MM.1S (cell line): ENCODE measurements around the gene HNF4A.

ENCODE experiments used
- EZH2phosphoT487 ChIP-seq: fragments of 300-600 bp; sonication (generic); IDR thresholded peaks from 2 replicates; pipeline ENCODE4 v1.6.1; 2018; ENCODE audit warnings: antibody characterized with exemption, low read length
- TF ChIP-seq, protein P1 (sequence below): fragments of 300-600 bp; sonication (generic); IDR thresholded peaks from 2 replicates; pipeline ENCODE4 v1.5.1; 2016; ENCODE audit warnings: antibody characterized with exemption, low read length, mixed read lengths

DNA sequence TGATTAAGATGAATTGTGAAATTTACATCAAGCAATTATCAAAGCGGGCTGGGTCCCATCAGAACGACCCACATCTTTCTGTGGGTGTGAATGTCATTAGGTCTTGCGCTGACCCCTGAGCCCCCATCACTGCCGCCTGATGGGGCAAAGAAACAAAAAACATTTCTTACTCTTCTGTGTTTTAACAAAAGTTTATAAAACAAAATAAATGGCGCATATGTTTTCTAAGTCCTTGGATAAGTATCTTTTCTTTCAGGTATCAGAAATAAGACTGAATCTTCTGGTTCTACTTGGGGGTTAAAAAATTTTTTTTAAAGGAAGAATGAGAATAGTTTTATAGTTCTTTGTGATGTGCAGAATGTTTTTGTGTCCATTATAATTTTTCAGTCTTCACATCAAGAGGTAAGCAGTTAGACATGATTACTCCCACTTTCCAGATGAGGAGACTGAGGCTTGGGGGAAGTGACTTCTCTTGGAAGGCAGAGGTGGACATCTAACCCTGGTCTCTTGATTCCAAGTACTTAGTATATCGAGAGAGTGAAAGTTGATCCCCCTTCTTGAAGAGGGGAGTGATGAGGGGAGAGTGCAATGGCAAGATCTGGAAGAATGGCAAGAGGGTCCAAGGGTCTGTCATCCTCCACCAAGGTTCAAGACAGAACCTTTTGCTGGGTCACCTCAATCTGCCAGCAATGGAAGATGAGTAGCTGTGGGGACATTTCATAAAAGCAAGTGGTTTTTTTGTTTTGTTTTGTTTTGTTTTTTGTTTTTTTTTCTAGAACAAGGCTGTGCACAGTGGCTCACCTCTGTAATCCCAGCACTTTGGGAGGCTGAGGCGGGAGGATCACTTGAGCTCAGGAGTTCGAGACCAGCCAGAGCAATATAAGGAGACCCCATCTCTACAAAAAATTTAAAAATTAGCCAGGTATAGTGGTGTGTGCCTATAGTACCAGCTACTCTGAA, 77.4 kb downstream of the HNF4A start:
- TF ChIP-seq, protein P1, sequence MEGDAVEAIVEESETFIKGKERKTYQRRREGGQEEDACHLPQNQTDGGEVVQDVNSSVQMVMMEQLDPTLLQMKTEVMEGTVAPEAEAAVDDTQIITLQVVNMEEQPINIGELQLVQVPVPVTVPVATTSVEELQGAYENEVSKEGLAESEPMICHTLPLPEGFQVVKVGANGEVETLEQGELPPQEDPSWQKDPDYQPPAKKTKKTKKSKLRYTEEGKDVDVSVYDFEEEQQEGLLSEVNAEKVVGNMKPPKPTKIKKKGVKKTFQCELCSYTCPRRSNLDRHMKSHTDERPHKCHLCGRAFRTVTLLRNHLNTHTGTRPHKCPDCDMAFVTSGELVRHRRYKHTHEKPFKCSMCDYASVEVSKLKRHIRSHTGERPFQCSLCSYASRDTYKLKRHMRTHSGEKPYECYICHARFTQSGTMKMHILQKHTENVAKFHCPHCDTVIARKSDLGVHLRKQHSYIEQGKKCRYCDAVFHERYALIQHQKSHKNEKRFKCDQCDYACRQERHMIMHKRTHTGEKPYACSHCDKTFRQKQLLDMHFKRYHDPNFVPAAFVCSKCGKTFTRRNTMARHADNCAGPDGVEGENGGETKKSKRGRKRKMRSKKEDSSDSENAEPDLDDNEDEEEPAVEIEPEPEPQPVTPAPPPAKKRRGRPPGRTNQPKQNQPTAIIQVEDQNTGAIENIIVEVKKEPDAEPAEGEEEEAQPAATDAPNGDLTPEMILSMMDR = no peak
- TF ChIP-seq EZH2phosphoT487 = no peak
